HG03575 (cell line): Measurements from ENCODE around the gene IFNL1.
"Not testable (repeated sequence)": the region's sequence is repeated elsewhere in the genome, so short reads cannot be mapped to it uniquely, and the experiment has no call there.

Experiments
- ATAC-seq: cut with Tn5 transposase; IDR thresholded peaks from one replicate; pipeline ENCODE4 v1.9.1; 2021; ENCODE audit not compliant: unreplicated experiment, insufficient number of reproducible peaks, low FRiP score; ENCODE audit errors: extremely low read depth

The IFNL1 gene

GRCh38 chr19:39296055-39296645 is at the start of gene IFNL1:
TSS of gene IFNL1 (plus strand) at chr19:39296407. CDS start at chr19:39296422, 15 bp downstream.
- ATAC-seq = no peak

GRCh38 chr19:39246951-39247669 is 49.1 kb upstream of the IFNL1 start:
- ATAC-seq = no peak

GRCh38 chr19:39247701-39248664 is 48.2 kb upstream of the IFNL1 start:
- ATAC-seq = no peak

GRCh38 chr19:39248806-39249205 is 47.4 kb upstream of the IFNL1 start, which contains the start of gene IFNL4:
TSS of gene IFNL4 (minus strand) at chr19:39248856.
- ATAC-seq = no peak

- ATAC-seq = no peak
Measured at GRCh38 chr19:39251081-39251480, 45.1 kb upstream of the IFNL1 start.

- no peak for ATAC-seq
Measured at GRCh38 chr19:39251846-39252245, 44.4 kb upstream of the IFNL1 start.

- ATAC-seq = no peak
Measured at GRCh38 chr19:39252458-39252857, 43.7 kb upstream of the IFNL1 start.

- ATAC-seq = no peak
Measured at GRCh38 chr19:39253374-39254149, 42.6 kb upstream of the IFNL1 start.

- no peak for ATAC-seq
Measured at GRCh38 chr19:39254531-39255345, 41.5 kb upstream of the IFNL1 start.

GRCh38 chr19:39257227-39257626 is 39.0 kb upstream of the IFNL1 start:
- no peak for ATAC-seq

- ATAC-seq = no peak
Measured at GRCh38 chr19:39261704-39262103, 34.5 kb upstream of the IFNL1 start.

- no peak for ATAC-seq
Measured at GRCh38 chr19:39262496-39262895, 33.7 kb upstream of the IFNL1 start.

GRCh38 chr19:39263912-39264305 is 32.3 kb upstream of the IFNL1 start:
- ATAC-seq = no peak

GRCh38 chr19:39264306-39265290 is 31.6 kb upstream of the IFNL1 start:
- no peak for ATAC-seq

- ATAC-seq = no peak
Measured at GRCh38 chr19:39265321-39265916, 30.8 kb upstream of the IFNL1 start.

- ATAC-seq = not testable (repeated sequence)
Measured at GRCh38 chr19:39268085-39268484, 28.1 kb upstream of the IFNL1 start, which contains the start of gene IFNL2. TSS of gene IFNL2 (plus strand) at chr19:39268396. CDS start at chr19:39268569, 173 bp downstream.
